ENCODE results near the gene GABRB1.

The GABRB1 gene

DNA sequence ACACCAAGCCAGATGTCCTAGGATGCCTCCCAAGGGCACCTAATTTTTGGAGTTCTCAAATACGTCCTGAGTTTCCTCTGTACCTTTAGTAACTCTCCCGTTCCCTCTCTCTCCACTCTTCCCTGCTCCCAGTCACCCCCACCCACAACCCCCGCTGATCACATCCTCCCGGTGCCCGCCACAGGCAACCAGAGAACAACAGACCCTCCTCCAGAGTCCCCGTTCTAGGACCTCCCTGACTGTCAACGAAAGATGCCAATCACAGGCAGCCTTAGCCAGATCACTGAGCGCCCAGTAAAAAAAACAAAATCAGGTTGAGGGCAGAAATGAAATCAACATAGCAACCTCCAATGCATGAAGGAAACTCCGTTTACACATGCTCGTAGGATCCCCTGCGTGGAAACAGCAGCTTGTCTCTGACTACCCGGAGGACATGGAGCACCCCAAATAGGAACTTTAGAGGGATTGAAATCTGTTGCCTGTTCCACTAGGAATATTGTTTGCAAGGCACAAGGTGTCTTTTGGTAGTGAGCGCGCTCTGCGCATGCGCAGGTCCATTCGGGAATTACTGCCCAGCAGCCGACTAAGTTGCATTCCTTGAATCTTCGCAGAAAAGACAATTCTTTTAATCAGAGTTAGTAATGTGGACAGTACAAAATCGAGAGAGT lies at the start of gene GABRB1:
TSS of gene GABRB1 (plus strand) at position 557 of the 668 bp plus-strand sequence.
- DNase-seq (ENCODE audit: low spot score): no peak

DNA sequence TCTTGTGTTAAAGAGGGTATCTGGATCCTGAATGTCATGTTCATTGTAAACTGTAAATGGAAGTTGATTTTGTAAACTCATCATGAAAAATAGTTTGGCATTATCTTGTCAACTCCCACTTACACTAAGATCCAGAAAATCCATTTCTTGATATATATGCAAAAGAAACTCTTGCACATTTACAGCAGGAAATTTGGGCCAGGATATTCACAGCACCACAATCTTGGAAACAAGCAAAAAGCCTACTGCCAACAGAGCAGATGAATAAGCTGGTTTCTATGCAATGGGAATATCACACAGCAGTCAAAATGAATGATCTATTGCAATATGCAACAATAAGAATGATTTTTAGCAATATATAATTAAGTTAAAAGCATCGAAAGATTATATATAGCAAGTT lies 46.6 kb upstream of the GABRB1 start:
- DNase-seq (ENCODE audit: low spot score): no peak

DNA sequence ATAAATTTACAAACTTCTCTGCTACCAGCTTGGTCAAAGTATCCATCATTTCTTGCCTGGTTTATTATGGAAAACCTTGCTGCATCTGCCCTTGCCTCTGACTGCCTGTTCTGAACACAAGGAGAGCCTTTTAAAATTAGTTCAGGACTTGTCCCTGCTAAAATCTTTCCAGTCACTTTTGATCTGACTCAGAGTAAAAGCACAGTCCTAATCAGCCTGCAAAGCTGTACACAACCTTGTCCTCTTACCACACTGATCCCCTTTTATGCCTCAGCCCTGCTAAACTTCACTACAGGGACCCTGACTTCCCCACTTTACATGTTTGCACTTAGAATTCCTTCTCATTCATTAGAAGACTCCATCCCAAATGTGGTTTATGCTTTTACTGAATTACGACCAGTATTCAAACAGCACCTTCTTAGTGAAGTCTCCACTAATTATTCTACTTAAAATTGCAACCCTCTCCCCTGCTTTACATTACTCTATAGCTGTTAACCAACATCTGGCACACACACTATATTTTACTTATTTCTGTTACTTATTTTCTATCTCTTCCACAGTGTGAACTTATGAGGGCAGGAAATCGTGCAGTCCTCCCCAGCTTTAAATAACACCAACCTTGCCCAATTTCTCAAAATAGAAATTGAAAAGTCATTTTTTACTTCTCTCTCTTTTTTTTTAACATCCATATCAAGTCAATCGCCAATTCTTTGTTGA lies 44.3 kb upstream of the GABRB1 start:
- no peak for DNase-seq (ENCODE audit: low spot score)

DNA sequence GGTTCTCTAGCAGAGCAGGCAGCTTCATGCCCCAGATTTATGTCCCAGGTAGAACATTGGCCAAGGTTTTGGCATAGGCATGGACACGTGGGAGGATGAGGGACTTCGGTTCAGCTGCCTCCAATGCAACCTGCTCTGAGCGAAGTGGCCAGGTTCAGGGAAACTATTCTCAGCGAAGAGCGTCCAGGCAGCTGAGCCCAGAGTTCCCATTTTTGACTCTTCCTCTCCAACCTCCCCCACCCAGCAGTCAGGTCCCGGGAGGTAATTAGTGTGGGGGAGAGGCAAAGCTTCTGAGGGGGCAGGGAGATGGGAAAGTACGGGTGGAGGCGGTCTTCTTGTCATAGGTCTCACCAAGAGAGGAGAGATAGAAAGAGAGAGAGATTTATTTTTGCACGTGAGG lies 39.0 kb upstream of the GABRB1 start:
- no peak for DNase-seq (ENCODE audit: low spot score)

DNA sequence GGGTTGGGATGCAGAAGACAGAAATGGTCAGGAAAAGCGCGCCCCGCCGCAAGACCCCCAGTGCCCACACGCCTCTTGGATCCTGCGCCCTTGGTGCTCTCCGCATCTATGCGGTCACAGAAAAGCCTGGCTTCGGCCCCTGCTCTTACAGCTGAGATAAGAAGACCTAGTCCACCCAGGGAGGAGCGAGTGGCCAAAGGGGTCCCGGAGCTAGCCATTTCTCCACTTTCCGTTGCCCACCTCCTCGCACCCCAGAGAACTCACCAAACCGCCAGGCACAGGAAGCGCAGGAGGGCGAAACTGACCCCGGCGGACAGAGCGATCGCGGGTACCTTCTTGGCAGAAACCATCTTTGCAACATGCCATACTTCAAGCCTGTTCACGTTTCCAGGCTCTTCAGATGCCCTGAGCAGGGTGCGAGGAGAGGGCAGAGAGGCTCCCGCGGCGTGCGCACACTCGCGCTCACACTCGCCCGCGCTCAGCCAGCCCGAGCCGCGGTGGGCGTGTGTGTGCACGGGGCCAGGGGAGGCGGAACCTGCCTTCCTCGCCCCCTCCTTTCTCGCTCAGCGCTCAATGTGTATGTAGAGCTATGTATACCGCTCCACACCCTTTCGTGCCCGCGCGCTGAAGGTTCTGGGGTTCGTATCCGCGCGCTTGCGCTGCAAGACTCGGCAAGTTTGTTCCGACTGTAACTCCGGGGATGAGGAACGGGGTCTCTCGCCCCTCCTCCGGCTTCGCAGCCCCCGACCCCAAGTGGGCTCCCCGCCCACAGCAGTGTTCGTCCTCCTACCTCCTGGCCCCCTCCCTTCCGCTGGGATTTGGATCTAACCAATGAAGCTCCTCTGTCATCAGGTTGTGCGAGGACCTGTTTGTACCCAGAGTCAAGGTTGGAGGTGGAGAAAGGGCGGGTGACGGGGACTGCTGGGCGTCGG lies 38.0 kb upstream of the GABRB1 start, which contains the start of gene GABRA4:
TSS of gene GABRA4 (minus strand) at position 507 of the 932 bp plus-strand sequence. CDS start at position 350, 157 bp downstream.
- no peak for DNase-seq (ENCODE audit: low spot score)

DNA sequence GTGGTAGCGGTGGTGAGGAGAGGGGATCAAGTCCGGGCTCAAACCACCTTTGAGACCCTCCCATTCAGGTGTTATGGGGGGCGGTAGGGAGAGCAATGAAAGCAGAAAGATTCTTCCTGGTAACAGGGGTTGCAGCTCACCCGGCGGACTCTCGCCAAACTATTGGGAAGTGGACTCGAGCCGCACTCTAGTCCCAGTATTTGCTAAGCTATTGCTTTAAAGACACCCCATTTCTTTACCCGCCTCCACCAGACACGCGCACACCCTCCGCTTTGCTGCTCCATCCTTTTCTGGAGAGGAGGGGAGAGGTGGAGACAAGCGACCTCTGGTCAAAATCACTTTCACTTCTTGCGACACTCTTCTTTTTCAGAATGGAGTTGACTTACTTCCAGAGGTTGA lies 37.4 kb upstream of the GABRB1 start:
- DNase-seq (ENCODE audit: low spot score): no peak

DNA sequence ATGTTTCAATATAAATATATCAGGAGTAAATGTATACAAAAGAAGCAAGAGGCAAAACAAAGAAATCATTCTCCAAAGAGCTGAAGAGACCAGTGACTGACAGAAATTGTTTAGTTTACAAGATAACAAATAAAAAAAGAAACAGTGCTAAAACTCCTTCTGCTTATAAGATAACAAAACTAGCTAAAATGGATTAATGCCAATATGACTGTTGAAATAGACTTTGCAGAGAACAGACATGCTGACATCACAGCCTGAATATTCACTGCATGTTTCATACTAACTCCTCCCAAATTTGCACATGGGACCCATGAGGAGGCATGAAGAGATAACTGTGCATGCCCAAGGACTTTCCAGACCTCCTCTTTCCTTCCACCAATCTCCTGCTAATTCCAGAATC lies 31.8 kb upstream of the GABRB1 start:
- DNase-seq (ENCODE audit: low spot score): no peak

DNA sequence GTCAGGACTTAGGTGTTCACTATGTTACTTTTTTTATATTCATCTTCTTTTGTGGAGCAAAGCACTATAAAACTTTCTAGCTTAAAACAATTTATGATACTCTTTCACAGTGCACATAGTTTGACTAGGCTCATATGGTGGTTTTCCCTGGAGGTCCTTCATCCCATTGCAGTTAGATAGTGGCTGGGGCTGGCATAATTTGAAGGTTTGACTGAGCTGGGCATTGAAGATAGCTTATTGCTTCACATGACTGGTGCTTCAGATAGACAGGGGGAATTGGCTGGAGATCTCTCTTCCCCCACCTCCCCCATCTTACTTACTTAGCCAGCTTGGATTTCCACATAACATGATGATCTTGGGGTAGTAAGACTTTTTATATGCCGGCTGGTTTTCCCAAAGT lies 31.0 kb upstream of the GABRB1 start:
- DNase-seq (ENCODE audit: low spot score): no peak

DNA sequence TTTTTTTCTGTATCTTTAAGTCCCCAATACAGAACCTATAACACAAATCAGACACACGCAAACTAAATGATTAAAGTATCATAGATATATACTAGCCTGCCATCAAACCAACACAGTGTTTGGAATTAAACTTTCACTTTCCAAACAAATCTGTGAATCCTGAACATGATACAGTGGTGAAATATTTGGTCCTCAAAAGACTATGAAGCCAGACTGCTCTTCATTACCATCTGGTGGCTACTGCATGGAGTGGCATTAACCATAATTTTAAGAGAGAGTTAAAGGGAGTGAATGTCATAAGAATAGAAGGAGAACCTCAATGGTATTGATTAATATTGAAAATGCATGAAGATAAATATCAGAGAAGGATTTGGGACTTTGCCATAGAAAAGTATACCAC lies 28.8 kb upstream of the GABRB1 start:
- no peak for DNase-seq (ENCODE audit: low spot score)

DNA sequence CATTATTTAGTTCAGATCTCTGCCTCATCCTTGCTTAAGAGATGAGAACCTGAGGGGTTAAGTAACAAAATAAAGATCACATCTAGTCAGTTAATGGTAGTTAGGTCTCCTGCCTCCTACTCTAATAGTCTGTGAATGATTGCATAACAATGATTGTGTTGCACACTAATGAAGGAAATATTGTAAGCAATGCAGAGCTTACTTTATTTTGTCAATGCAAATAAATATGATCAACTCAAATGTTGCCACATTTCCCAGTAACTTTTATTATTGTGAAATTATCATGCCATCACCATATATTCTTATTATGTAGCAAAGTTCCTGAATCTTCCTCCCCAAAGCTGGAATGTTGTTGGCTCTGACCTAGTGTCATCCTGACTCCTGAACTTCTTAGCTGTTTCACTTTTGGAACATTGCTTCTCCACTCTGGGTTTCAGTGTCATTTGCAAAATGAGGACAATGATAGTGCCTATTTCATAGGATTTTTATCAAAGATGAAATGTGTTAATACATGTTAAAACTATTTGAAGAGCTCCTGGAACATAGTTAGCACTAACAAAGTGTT lies 20.9 kb upstream of the GABRB1 start:
- DNase-seq (ENCODE audit: low spot score): no peak

DNA sequence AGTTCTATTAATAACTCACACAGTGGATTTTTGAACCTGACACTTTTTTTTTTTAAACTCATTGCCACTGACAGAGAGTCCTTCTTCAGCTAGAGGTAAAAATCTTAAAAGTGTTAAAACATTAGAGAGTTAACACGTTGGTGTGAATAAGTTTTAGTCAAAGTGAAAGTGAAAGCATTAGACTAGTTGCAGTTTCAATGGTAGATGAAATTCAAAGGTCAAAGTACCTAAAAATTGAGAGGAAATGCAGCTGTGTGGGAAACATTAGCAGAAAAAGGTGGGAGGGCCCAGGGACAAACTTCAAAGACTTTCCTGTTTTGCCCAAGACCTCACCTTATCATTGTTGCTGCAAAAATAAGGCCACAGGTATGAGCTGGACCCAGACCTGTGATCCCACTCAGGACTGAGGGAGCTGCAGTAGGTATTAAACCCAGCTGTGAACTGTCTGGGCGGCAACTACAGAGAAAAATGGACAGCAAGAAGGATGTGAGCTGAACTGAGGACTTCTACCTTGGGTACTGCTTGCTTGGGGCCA lies 20.4 kb upstream of the GABRB1 start:
- no peak for DNase-seq (ENCODE audit: low spot score)

DNA sequence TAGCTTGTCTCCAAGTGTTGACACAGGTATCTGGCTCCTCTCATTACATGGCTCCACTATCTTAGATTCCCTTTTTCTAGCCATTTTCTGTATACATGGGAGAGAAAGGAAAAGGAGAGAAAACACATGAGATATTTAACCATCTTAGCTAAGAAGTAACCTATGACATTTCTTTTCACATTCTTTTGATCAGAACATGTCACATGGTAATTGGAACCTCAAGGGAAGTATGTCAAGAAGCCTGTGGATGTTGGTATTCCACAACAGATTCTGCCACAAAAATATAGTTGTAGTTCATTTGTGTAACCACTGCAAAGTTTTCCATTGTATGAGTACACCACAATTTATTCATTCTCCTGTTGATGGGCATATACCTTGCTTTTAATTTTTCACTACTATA lies 18.7 kb upstream of the GABRB1 start:
- DNase-seq (ENCODE audit: low spot score): no peak

DNA sequence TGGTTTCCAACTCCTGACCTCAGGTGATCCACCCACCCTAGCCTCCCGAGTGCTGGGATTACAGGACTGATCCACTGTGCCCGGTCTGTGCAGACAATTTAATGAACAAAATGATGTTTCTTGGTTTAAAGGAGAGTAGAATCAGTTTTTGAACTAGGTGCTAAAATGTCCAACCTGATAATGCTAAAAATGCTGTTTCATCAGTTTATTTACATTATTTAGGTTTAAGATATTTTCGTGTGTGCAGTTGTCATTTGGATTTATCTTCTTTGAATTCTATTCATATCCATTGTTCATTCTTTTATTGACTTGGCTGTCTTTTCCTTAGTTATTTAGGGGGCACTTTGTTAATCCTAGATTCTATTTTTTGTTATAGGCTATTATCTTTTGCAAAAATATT lies 18.0 kb upstream of the GABRB1 start:
- DNase-seq (ENCODE audit: low spot score): no peak

DNA sequence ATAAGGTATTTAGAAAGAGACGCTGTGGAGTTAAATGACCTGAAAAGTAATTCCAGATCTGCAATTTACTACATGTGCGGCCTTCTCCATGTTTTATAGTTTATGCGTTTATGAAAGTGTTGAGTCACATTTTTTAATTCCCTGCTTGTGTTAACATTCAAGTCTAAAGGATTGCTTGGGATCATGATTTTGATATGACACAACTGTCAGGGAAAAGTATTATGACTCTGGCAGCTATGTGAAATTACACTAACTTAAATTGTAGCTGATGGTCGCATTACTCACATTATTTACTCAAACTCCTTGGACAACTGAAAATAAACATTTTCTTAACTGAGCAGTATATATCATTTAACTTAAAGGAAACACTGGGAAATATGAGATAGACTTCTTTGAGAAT lies 14.3 kb upstream of the GABRB1 start:
- no peak for DNase-seq (ENCODE audit: low spot score)

DNA sequence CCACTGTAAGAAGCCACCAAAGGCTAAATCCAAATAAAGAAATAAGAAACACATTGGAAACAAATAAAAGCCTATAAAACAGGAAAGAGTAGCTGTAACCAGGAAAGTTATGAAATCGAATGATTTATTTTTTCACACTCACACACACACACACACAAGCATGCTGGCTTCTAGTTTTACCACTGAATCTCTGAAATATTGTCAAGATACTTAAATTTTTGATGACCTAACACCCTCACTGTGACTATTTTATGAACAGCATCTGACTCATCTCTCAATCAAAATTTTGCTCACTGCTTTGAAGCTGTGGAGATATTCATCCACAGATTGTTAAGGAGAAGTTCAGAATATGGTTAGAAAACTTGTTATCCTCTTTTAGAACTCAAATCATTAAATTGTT lies 13.9 kb upstream of the GABRB1 start:
- DNase-seq (ENCODE audit: low spot score): no peak

DNA sequence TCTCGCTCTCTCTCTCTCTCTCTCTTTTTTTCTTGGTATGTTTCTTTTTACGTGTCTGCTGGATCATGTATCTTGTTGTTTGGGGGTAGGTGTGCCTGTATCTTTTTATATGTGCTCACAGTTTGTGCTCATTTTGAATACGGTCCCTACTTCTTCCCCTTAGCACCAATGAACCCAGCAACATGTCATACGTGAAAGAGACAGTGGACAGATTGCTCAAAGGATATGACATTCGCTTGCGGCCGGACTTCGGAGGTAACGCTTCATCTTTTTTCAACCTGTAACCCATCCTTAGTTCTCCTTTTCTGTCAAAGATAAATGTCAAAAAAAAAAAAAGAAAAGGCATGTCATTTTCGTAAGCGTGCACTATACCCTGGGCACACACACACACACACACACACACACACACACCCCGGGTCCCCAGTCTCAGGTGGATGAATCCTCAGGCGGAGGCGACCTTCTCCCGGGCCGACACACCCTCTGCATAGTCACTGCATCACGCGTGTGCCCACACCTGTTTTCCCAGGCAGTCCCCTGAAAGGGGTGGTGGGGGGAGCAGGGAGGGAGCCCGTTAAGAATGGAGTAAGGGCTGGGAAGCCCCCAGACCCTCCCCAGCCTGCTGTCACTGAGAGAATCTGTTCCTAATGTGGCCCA lies 511 bp downstream of the GABRB1 start:
- DNase-seq (ENCODE audit: low spot score): no peak

DNA sequence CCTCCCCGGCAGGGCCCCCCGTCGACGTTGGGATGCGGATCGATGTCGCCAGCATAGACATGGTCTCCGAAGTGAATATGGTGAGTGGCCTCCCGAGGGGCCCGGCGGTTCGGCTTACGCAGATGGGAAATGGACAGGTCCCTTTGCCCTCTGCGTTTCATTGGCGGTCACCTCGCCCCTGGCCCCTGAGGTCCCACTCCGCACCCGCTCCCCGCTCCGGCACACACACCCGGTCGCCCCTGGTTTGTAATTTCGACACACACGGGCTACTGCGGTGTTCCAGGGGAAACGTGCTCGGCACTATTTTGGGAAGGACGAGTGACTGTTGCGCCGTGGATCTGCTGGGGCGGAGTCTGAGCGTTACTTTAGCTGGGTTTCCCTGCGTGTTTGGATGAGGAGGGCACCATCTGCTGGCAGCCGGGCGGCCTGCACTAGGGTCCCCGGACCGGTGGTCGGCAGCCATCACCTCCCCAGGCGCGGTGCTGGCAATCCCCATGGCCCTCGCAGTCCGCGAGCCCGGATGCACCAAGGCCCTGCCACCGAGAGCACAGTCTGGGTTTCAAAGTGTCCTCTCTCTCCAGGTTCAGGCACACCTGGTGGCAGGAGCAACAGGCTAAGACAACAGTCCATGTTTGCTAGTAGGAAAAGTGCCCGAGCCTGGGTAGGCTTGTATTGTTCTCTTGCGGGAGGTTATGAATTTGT lies 1.2 kb downstream of the GABRB1 start:
- DNase-seq (ENCODE audit: low spot score): peak; percentile 10

DNA sequence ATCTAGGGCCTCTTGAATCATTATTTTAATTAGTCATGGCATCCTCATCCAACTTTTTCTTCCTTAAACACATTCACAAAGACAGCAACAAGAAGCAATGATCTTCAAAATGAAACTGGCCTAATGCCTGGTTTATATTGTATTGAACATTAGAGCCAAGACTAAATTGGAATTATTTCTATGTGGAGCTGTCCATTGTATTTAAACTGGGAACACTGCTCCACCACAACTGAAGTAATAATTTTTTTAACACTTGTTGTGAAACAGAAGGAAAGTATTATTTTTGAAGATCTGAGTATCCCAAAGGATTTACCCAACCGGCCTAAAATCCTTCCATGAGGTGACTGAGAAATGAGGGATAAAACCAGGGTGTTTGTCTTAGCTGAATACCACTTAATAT lies 6.9 kb downstream of the GABRB1 start:
- DNase-seq (ENCODE audit: low spot score): no peak

DNA sequence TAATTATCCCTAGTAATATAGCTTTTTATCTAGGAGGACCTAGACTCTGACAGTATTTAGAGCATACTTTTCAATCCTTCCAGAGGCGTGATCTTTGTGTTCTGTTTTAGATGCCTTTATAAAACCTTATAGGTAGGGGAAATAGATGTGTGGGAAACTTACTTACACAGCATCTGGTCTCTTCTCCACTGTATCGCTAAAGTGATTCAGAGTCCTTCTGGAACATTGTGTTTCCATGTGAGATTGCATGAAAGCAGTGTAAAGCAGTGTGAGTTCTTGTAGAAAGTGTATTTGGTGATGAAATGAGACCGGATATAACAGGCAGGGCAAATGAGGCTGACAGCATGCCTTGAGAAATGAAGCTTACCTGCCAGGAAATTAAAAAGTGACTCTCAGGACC lies 9.5 kb downstream of the GABRB1 start:
- no peak for DNase-seq (ENCODE audit: low spot score)

DNA sequence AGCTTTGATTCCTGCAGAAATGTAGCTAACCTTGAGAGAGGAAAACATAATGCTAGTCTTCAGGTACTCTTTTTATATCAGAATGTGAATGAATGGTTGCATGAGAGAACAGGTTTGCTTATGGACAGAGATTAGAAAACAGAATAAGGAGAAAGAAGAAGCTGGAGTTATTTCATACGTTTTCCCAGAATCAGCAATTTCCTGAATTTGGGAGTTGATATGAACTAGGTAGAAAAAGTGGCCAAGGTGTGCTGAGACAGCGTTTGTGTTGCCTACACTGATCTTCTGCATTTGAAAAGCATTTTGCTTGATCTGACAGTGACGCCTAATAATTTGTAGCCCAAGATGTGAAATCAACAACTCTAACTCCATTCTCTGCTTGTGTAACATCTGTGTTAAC lies 12.5 kb downstream of the GABRB1 start:
- DNase-seq (ENCODE audit: low spot score): no peak

DNA sequence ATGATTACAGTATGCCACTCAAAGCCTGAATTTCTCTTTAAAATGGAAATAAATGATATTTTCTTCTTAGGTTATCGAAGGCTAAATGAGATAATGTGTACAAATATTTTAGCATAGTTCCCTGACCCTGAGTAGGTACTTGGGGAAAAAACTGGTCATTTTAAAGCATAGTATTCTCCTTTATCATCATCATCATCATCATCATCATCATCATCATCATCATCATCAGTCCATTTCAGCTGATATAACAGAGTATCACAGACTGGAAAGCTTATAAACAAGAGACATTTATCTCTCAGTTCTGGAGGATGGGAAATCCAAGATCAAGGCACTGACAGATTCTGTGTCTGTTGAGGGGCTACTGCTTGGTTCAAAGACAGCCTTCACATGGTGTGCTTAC lies 13.9 kb downstream of the GABRB1 start:
- no peak for DNase-seq (ENCODE audit: low spot score)
